ENCODE results near the gene THSD4.
"Not testable (repeated sequence)": the region's sequence is repeated elsewhere in the genome, so short reads cannot be mapped to it uniquely, and the experiment has no call there.

THSD4 gene

DNA sequence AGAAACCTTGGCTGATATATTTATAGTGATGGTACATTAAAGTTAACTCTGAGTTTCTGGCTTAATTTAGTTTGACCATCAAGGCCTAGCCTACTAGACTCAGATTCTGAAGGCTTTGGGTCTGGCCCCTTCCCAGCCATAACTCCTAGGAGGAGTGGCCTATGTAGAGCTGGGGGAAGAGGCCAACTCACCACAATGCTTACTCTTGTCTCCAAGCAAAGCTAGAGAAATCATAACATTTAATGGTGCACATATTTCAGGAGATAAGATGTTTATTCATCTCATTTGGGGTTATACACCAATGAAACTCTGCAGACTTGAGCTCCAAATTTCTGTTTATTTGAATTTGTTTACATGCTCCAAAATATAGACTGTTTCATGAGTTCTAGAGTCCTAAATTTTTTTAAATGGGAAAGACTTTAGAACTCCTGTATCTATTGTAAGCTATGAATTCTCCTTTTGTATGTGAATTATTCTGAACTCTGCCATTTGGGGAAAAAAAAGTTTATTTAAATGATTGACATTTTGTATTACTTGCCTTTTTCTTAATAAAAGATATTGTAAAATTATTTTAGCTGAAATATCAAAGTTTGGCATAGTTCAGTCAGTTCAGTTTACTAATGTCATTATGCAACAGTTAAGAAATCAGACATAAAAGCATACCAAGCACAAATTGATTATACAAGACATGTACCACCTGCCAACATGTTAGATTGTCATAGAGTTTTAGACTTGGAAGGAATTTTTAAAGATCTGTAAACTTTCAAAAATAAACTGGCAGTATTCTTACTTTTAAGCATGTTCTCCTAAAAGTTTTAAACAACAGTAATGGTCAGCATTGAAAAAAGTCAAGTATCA is 551.7 kb downstream of the THSD4 start:
- TF ChIP-seq, protein P1, sequence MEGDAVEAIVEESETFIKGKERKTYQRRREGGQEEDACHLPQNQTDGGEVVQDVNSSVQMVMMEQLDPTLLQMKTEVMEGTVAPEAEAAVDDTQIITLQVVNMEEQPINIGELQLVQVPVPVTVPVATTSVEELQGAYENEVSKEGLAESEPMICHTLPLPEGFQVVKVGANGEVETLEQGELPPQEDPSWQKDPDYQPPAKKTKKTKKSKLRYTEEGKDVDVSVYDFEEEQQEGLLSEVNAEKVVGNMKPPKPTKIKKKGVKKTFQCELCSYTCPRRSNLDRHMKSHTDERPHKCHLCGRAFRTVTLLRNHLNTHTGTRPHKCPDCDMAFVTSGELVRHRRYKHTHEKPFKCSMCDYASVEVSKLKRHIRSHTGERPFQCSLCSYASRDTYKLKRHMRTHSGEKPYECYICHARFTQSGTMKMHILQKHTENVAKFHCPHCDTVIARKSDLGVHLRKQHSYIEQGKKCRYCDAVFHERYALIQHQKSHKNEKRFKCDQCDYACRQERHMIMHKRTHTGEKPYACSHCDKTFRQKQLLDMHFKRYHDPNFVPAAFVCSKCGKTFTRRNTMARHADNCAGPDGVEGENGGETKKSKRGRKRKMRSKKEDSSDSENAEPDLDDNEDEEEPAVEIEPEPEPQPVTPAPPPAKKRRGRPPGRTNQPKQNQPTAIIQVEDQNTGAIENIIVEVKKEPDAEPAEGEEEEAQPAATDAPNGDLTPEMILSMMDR (conservative IDR thresholded peaks at IDR 0.05; ENCODE audit: control insufficient read depth, insufficient read depth, low read depth, low read length), result no peak
- H3K4me3 ChIP-seq (ENCODE audit: control insufficient read depth, low read depth, low read length), result no peak overlapping the region
- no peak for DNase-seq (ENCODE audit: low read depth)

DNA sequence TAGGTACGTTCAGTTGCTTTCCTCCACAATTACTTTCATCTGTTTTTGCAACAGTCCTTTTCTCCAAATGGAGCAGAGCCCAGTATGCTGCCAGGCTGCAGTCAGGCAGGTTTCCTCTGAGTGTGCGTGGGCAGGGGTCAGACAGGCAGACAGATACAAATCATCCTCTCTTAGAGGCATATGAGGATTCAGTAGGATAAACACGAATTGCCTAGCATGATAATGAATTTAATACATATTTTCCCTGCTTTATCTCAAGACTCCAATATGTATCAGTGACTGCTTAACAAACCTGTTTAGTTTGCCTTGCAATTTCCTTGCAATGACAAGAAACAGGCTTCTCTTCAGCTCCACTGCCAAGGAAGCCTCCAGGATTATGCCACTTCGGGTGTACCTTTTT is 554.4 kb downstream of the THSD4 start:
- TF ChIP-seq, protein P1 (conservative IDR thresholded peaks at IDR 0.05; ENCODE audit: control insufficient read depth, insufficient read depth, low read depth, low read length), result no peak
- no peak for DNase-seq (ENCODE audit: low read depth)
- no peak overlapping the region for H3K4me3 ChIP-seq (ENCODE audit: control insufficient read depth, low read depth, low read length)

DNA sequence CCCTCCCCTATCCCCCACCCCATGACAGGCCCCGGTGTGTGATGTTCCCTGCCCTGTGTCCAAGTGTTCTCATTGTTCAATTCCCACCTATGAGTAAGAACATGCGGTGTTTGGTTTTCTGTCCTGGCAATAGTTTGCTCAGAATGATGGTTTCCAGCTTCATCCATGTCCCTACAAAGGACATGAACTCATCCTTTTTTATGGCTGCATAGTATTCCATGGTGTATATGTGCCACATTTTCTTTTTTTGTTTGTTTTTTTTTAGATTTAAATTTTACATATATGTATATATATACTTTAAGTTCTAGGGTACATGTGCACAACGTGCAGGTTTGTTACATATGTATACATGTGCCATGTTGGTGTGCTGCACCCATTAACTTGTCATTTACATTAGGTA is 555.0 kb downstream of the THSD4 start:
- DNase-seq (ENCODE audit: low read depth); H3K4me3 ChIP-seq (ENCODE audit: control insufficient read depth, low read depth, low read length): not testable (repeated sequence)

DNA sequence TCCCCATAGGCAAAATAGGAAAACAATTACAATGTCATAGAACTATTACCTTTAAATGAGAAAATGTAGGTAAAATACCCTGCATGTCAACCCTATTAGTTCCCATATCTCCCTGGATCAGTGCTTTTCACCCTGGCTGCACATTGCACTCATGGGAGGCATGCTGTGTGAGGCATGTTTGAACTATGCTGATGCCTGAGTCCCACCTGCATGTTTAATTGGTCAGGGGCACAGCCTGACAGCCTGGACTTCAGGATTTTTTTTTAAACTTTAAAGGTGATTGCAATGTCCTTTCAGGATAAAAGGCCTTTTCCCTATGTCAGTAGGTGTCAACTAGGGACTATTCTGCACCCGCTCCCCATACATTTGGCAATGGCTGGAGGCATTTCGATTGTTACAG is 559.1 kb downstream of the THSD4 start:
- H3K4me3 ChIP-seq (ENCODE audit: control insufficient read depth, low read depth, low read length), result no peak overlapping the region
- TF ChIP-seq, protein P1 (conservative IDR thresholded peaks at IDR 0.05; ENCODE audit: control insufficient read depth, insufficient read depth, low read depth, low read length), result no peak
- DNase-seq (ENCODE audit: low read depth), result no peak

DNA sequence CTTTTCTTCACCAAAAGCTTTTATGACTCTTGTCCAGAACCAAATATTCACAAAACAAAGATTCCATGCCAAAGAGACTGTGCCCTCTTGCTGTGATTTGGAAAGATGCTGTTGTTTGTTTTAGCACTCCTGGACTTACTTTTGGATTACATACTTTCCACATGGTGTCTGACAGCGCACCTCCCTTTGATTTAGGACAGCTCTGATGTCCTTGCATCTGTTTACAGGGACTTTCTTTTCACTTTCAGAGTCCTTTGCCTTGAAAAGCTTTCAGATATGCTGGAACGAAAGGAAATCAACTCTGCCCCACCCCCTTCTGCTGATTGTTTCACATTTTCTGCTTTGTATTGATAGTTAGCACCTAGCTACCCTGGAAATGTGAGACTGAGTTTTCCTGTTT is 562.1 kb downstream of the THSD4 start:
- H3K4me3 ChIP-seq (ENCODE audit: control insufficient read depth, low read depth, low read length), result no peak overlapping the region
- TF ChIP-seq, protein P1 (conservative IDR thresholded peaks at IDR 0.05; ENCODE audit: control insufficient read depth, insufficient read depth, low read depth, low read length), result no peak
- DNase-seq (ENCODE audit: low read depth), result no peak

DNA sequence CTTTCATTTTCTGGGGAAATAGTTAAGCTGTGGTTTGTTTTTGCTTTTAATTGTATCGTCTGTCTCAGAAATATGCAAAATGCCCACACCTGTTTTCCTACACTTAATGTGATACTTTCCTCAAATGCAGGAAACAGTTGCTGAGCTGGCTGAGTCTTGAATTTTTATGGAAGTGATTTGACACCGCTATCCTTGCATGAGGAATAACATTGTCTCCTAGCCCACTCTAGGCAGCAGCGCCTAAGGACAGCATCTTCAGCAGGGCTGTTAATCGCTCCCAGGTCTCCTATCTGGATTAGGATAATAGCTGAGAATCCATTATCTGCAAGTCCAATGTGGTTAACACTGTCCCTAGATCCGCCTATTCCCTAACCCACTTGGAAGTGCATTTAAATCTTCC is 562.5 kb downstream of the THSD4 start:
- TF ChIP-seq, protein P1 (conservative IDR thresholded peaks at IDR 0.05; ENCODE audit: control insufficient read depth, insufficient read depth, low read depth, low read length), result no peak
- no peak overlapping the region for H3K4me3 ChIP-seq (ENCODE audit: control insufficient read depth, low read depth, low read length)
- no peak for DNase-seq (ENCODE audit: low read depth)

DNA sequence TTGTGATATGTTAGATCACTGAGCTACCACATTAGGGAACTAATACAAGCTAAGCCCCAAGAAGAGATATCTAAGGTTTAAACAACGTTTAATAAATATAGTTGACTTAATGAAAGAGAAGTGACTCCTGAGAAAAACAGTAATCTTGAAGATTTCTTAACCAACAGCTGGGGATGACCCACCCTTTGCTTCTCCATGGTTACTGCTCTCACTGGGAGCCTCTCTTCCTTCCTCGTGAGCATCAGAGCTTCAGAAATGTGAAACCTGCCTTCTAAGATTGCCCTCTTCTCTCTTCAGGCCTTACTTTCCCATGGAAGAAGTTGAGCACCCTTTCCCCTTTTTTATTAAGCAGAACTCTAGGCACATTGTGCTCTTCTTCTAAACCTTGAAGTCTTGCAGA is 562.9 kb downstream of the THSD4 start:
- DNase-seq (ENCODE audit: low read depth), result peak; percentile 28
- no peak overlapping the region for H3K4me3 ChIP-seq (ENCODE audit: control insufficient read depth, low read depth, low read length)
- TF ChIP-seq, protein P1 (conservative IDR thresholded peaks at IDR 0.05; ENCODE audit: control insufficient read depth, insufficient read depth, low read depth, low read length), result no peak
